NCI-H187 (cell line): ENCODE results near the gene C19orf12.

Experiments
- DNase-seq, 2 experiments: peaks; one replicate each; lab custom pipeline; 2025; lab: John Stamatoyannopoulos, UW

C19orf12 gene

GRCh38 chr19:29714953-29715700 is at the start of gene C19orf12:
Gene C19orf12 (minus strand): TSS chr19:29715261. CDS start chr19:29708413, 6,848 bp downstream.
- no peak for DNase-seq

GRCh38 chr19:29764361-29764760 is 49.3 kb upstream of the C19orf12 start:
- DNase-seq, result no peak

GRCh38 chr19:29763196-29763595 is 48.1 kb upstream of the C19orf12 start:
- no peak for DNase-seq

GRCh38 chr19:29761575-29762232 is 46.6 kb upstream of the C19orf12 start:
- DNase-seq, result no peak

DNA sequence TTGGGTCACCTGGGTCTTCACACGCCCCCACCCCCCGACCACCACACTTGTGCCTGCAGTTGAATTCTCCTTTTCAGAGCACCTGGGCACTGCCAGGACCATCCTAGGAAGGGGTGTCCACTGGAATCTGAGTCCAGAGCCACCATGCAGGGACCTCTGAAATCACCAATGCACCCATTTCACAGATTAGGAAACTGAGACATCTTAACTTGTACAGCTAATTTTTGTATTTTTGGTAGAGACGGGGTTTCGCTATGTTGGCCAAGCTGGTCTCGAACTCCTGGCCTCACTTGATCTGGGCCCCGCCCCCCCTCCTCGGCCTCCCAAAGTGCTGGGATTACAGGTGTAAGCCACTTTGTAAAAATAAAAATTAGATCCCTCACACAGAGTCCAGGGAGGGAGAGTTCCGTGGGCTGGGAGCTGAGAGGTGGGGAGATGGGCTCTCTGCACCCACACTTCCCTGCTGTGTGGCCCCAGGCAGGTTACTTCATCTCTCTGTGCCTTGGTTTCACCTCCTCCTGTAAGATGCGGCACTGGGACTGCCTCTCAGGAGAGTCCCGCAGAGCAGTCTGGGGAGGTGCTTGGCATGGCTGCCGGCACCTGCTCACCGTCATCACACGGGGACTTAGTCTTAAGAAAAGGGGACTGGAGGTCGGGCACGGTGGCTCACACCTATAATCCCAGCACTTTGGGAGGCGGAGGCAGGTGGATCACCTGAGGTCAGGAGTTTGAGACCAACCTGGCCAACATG is 45.9 kb upstream of the C19orf12 start:
- DNase-seq, result no peak

DNA sequence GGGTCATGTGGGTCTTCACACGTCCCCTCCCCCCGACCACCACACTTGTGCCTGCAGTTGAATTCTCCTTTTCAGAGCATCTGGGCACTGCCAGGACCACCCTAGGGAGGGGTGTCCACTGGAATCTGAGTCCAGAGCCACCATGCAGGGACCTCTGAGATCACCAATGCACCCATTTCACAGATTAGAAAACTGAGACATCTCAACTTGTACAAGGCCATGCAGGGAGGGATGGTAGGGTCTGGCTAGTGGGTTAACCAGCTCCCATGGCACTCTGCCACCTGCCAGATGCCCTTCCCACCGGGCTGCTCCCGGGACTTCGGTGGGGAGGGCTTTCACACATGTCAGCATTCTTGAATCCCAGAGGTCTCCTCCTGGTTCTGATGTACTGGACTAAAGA is 44.3 kb upstream of the C19orf12 start:
- DNase-seq, result no peak

DNA sequence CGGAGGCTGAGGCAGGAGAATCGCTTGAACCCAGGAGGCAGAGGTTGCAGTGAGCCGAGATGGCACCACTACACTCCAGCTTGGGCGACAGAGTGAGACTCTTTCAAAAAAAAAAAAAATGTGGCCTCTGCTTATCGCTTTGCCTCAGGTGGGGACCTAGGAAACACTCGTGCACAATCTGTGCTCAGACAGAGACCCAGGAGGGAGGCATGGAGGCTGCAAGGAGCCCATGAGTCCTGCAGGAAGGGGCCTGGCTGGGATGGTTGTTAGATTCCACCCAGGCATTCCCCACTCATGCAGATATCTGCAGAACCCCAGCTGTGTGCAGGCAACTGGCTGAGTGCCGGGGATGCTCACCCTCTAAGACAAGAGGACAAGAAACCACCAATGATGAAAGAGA is 43.8 kb upstream of the C19orf12 start:
- DNase-seq, result no peak

- DNase-seq, result no peak
Observed at GRCh38 chr19:29757551-29757950, 42.5 kb upstream of the C19orf12 start.

DNA sequence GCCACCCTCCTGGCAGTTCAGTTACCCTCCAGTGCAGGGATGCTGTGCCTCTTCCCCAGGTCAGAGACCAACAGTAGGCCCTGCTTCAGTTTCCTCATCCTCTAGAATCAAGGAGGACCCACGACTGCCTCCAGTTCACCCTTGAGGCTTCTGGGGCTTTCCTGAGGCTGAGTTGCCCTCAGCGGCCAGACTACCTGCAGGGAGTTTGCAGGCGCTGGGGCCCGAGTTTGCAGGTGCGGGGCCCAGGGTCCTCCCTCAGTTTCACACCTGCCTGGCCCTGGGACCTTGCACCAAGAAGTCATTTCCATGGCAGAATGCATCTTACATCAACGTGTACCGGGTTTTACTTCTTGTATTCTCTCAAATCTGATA is 38.9 kb upstream of the C19orf12 start:
- DNase-seq, result no peak

DNA sequence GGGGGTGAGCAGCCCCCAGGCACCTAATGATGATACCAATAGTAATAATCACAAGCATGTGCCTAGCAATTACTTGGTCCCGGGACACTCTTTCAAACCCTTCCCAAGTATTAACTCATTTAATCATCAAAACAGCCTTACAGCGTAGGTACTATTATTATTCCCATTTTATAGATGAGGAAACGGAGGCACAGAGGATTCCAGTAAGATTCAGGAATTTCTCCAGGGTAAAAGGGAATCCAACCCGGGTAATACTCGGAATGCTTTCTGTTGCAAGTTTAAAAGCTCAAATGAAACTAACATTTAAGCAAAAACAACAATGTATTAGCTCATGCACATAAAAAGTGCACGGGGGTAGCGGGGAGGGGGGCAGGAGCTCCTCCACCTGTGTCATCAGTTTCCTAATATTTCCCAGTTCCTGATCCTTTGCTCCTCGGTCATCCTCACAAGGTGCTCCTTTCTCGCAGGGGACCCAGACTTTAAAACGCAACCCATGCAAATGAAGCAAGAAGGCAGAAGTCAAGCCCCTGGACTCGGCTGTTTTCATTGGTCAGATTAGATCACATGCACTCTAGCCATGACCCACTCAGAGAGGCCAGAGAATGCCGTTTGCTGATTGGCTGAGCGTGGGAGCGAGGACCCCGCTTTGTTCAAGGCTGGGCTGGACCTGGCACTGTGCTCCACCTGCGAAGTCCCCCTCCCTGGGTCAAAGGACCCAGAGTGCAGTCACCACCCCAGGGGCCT is 38.3 kb upstream of the C19orf12 start:
- DNase-seq, result no peak

GRCh38 chr19:29752450-29753025 is 37.5 kb upstream of the C19orf12 start:
- no peak for DNase-seq

DNA sequence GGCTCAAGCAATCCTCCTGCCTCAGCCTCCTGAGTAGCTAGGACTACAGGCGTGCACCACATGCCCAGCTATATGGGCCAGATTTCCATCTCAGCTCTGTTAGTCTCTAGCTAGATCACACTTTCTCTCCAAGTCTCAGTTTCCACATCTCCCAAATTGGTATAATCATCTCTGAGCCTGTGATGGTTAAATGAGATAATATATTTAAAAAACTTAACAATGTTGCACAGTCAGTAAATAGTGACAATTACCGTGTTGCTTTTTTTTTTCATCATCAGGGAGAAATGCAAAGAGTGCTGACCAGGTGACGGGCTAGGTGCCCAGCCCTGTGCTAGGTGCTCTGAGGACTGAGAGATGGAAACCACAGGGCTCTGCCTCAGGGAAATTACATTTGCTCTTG is 36.9 kb upstream of the C19orf12 start:
- no peak for DNase-seq

- DNase-seq, result no peak
Observed at GRCh38 chr19:29750001-29750400, 34.9 kb upstream of the C19orf12 start.

DNA sequence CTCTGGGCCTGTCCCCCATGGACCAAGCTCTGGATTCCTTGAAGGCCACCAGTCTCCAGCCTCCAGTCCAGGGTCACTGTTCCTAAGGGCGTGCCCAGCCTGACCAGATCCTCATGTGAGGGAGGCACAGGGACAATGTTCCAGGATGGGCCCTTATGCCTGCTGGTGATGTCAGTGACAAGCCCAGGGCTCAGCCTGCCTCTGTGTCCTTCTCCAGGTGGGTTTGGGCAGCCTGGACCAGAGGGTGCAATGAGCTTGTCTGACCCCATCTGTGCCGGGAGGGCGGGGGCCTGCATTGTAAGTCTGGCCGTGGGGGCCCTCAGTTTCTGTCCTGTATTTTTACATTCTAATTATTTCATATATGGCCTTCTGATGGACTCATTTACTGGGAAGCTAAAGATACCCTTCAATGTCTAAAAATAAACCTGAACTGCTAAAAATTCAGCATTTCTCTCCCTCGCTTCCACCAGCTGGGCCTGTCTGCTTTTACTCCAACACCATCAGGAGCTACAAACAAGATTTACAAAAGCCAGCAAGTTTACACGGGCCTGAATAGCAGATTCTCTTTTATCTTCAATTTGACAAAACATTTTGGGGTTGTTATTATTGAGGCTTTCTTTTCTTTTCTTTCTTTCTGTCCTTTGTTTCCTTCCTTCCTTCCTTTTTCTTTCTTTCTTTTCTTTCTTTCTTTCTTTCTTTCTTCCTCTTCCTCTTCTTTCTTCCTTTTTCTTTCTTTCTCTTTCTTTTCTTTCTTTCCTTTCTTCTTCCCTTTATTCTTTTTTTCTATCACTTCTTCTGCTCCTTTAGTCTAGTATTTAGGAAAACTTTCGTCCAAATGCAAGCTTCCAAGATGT is 34.2 kb upstream of the C19orf12 start:
- DNase-seq, result no peak

GRCh38 chr19:29745253-29745652 is 30.2 kb upstream of the C19orf12 start:
- no peak for DNase-seq

DNA sequence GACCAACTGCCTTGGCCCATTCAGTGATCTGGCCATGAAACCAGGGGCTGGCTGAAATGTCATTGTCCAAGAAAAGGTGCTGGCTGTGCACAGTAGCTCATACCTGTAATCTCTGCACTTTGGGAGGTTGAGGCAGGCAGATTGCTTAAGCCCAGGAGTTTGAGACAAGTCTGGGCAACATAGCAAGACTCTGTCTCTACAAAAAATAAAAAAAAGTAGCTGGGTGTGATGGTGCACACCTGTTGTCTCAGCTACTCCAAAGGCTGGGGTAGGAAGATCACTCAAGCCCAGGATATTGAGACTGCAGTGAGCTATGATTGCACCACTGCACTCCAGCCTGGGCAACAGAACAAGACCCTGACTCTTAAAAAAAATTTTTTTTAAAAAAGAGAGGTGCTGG is 28.6 kb upstream of the C19orf12 start:
- no peak for DNase-seq

DNA sequence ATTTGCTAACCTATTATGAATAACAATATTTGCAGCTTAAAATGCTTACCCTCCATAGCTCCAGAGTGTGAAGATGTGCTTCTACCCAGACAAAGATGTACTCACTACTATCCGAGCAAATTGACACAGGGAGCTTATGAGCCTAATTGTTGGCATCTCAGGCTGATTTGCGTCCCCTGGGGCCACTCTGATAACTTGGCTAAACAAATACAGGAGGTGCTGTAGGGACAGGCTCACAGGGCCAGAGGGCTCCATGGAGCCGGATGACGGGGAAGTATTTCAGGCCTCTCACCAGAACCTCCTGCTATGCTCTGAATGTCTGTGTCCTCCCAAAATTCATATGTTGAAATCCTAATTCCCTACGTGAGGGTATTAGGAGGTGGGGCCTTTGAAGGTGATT is 26.7 kb upstream of the C19orf12 start:
- no peak for DNase-seq

DNA sequence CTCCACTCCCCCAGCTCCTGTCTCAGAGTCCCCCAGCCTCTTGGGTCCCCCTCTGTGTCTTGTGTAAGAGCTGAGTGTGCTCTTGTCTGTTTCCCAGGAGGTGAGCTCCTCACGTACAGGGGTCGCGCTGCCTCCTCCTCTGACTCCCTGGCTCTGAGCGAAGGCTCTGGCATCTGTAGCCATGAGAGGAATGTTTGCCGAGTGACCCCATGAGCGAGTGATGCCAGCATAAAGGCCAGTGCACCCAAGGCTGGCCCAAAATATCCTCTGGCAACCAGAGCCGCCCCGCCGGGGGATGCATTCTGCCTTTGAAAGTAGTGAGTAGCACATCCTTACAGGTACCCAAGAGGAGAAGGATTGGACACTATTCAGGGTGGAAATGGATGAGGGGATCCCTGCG is 26.2 kb upstream of the C19orf12 start:
- no peak for DNase-seq

- no peak for DNase-seq
Observed at GRCh38 chr19:29737461-29738000, 22.5 kb upstream of the C19orf12 start.

DNA sequence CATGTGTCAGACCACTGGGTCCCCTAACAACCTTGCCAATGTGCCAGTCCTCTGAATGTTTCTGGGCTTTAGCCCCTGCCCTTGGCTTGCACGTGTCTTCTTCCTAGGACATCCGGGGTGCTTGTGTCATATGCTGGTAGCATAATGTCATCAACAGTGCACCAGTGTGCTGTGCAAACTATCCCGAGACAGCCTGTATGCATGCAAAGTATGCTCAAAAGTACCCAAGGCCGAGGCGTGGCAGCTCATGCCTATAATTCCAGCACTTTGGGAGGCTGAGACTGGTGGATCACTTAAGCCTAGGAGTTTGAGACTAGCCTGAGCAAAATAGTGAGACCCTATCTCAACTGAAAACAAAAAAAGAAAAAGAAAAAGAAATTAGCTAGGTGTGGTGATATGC is 20.8 kb upstream of the C19orf12 start:
- no peak for DNase-seq
